NCI-H748 treated with DMSO at 0.1 percent for 48 hours (cell line): Measurements from ENCODE around the gene COX7C.
"Not testable (repeated sequence)": the region's sequence is repeated elsewhere in the genome, so short reads cannot be mapped to it uniquely, and the experiment has no call there.

ENCODE experiments used
- DNase-seq: peaks from one replicate; lab custom pipeline; 2025; lab: John Stamatoyannopoulos, UW

Gene COX7C

GRCh38 chr5:86617756-86618576 lies at the start of gene COX7C:
Gene COX7C, plus strand, starts transcription at chr5:86617941. Its CDS starts 115 bp downstream, at chr5:86618056.
- peak; percentile 94 for DNase-seq

GRCh38 chr5:86569522-86570426 lies 48.0 kb upstream of the COX7C start:
- not testable (repeated sequence) for DNase-seq

GRCh38 chr5:86570427-86571083 lies 47.2 kb upstream of the COX7C start:
- no peak for DNase-seq

GRCh38 chr5:86571109-86571508 lies 46.6 kb upstream of the COX7C start:
- DNase-seq: not testable (repeated sequence)

- DNase-seq: no peak
Measured at GRCh38 chr5:86572825-86573517, 44.8 kb upstream of the COX7C start.

- DNase-seq: no peak
Measured at GRCh38 chr5:86579502-86579901, 38.2 kb upstream of the COX7C start.

- DNase-seq: no peak
Measured at GRCh38 chr5:86596476-86596875, 21.3 kb upstream of the COX7C start.

GRCh38 chr5:86605881-86606280 lies 11.9 kb upstream of the COX7C start:
- no peak for DNase-seq

- DNase-seq: no peak
Measured at GRCh38 chr5:86613455-86613854, 4.3 kb upstream of the COX7C start.

- DNase-seq: peak; percentile 44
Measured at GRCh38 chr5:86617309-86617755, 409 bp upstream of the COX7C start.

- DNase-seq: no peak
Measured at GRCh38 chr5:86623785-86624483, 6.2 kb downstream of the COX7C start.

- no peak for DNase-seq
Measured at GRCh38 chr5:86625148-86625547, 7.4 kb downstream of the COX7C start.

GRCh38 chr5:86626149-86626548 lies 8.4 kb downstream of the COX7C start:
- DNase-seq: no peak

GRCh38 chr5:86631165-86631564 lies 13.4 kb downstream of the COX7C start:
- DNase-seq: no peak

- no peak for DNase-seq
Measured at GRCh38 chr5:86640998-86641397, 23.3 kb downstream of the COX7C start.

- no peak for DNase-seq
Measured at GRCh38 chr5:86644843-86645242, 27.1 kb downstream of the COX7C start.

GRCh38 chr5:86645885-86646284 lies 28.1 kb downstream of the COX7C start:
- no peak for DNase-seq

GRCh38 chr5:86646671-86647070 lies 28.9 kb downstream of the COX7C start:
- no peak for DNase-seq

- no peak for DNase-seq
Measured at GRCh38 chr5:86649832-86650505, 32.2 kb downstream of the COX7C start.

GRCh38 chr5:86660771-86661170 lies 43.0 kb downstream of the COX7C start:
- DNase-seq: not testable (repeated sequence)
